HG03378 (cell line): Measurements from ENCODE around the gene ZNF143.
A peak's percentile ranks its signal among the peaks of the same experiment; 100 is the strongest.
"Not testable (repeated sequence)": the region's sequence is repeated elsewhere in the genome, so short reads cannot be mapped to it uniquely, and the experiment has no call there.

Experiments used
- ATAC-seq: cut with Tn5 transposase; IDR thresholded peaks from one replicate; pipeline ENCODE4 v1.9.1; 2021; ENCODE audit warnings: mild to moderate bottlenecking, moderate library complexity; ENCODE audit not compliant: unreplicated experiment

The ZNF143 gene

GRCh38 chr11:9460322-9461062 lies at the start of gene ZNF143:
Gene ZNF143, plus strand, starts transcription at chr11:9461012. Its CDS starts 10,297 bp downstream, at chr11:9471309.
- ATAC-seq = peak; percentile 89

- ATAC-seq = no peak
These were observed 32.1 kb upstream of the ZNF143 start for GRCh38 chr11:9428706-9429105.

GRCh38 chr11:9438611-9439010 lies 22.2 kb upstream of the ZNF143 start:
- no peak for ATAC-seq

- ATAC-seq = no peak
These were observed 14.6 kb upstream of the ZNF143 start for GRCh38 chr11:9446230-9446629.

GRCh38 chr11:9448576-9449352 lies 12.0 kb upstream of the ZNF143 start:
- no peak for ATAC-seq

- not testable (repeated sequence) for ATAC-seq
These were observed 8.8 kb upstream of the ZNF143 start for GRCh38 chr11:9452023-9452422.

- ATAC-seq = no peak
These were observed 5.1 kb upstream of the ZNF143 start for GRCh38 chr11:9455722-9456121.

- ATAC-seq = no peak
These were observed 1.0 kb upstream of the ZNF143 start for GRCh38 chr11:9459667-9460321.

DNA sequence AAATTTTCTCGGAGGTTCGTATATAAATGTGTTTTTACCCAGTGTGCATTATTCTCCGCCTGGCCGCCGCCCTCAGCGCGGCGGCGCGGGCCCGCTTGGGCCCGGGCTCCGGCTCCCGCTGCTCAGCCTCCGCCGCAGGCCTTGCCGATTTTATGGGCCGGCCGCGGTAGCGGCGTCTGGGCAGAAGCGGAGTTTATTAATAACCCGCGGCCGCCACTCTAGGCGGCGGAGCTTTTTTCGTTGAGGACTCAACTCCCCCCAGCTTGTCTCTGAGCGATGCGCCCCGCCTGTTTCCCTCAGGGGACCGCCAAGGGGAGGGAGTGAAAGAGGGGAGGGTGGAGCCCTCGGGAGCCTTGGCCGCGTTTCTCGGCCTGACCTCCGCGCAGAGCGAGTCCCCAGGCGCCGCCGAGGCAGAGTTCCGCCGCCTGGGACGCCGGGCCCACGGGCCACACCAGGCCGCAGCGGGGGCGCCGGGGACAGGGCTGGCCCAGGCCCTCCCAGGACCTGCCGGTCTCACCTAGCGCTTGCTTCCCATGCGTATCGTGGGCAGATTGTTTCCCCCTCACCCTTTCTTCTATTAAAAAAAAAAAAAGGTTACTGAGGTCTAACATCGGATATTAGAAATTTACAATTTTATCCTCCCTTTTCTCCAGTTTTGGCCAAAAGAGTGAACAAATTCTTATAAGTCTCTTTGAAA lies 399 bp downstream of the ZNF143 start:
- ATAC-seq = peak; percentile 30

DNA sequence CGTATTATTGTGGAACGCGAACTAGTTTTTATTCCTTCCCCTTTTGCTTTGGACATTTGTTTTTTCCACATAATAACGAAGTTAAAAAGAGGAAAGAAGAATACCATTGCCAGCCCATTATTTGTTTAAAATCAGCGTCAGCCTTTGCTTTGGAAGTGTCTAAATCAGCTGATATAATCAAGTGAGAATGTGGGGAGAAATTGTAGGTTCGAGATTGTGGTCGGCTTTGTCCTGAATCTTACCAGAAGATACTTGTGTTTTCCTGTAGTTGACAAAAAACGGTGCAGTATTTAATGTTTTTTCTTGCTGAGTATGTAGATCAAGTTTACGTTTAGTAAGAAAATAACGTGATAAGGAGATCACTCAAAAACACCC lies 935 bp downstream of the ZNF143 start:
- ATAC-seq = no peak

- ATAC-seq = no peak
These were observed 1.5 kb downstream of the ZNF143 start for GRCh38 chr11:9462172-9462799.

DNA sequence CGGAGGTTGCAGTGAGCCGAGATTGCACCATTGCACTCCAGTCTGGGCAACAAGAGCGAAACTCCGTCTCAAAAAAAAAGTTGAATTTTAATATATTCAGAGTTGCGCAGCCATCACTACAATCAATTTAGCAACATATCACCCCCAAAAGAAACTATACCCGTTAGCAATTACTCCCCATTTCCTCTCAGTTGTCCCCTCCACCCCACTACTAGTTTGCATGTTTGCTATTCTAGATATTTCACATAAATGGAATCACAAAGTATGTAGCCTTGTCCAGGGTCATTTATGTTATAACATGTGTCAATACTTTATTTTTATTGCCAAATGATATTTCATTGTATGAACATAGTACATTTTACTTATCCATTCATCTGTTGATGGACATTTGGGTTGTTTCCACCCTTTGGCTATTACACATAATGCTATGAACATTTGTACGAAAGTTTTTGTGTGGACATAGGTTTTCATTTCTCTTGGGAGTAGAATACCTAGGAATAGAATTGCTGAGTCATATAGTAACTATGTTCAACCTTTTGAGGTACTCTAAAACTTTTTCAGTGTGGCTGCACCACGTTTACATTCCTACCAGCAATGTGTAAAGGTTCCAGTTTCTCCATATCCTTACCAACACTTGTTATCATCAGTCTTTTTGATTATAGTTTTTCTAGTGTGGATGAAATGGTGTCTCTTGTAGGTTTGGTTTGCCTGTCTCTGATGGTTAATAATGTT lies 2.2 kb downstream of the ZNF143 start:
- ATAC-seq = no peak

GRCh38 chr11:9470765-9471164 lies 10.0 kb downstream of the ZNF143 start:
- ATAC-seq = no peak

GRCh38 chr11:9473408-9473807 lies 12.6 kb downstream of the ZNF143 start:
- ATAC-seq = no peak

- no peak for ATAC-seq
These were observed 19.1 kb downstream of the ZNF143 start for GRCh38 chr11:9479899-9480298.

DNA sequence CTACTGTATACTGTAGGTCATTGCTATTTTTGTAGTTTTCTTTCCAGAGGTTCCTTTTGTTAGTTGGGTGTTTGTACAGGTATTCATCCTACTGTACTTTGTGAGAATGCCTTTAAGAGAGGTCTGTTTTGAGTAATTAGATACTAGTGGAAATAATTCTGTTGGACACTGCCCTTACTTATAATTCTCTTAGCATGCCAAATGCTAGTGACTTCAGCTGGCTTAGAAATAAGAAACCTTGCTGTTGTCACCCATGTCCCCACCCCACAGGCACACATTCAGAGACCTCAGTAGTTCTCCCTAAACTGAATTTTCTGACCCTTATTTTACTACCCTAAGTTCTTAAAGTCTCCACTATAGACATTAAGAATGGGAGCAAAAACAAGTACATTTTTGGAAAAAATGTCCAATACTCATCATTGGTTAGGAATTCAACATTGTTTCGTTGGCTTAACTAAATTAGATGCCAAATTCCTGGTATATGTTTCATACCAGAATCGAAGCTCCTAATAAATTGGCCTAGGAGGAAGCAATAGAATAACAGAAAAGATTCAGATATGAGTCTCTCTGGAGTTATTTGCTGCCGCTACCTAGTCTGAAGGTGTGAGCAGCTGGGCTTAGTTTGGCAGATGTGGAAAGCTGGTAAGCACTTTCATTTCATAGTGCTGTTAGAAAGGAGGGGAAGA lies 28.4 kb downstream of the ZNF143 start:
- no peak for ATAC-seq

- no peak for ATAC-seq
These were observed 29.6 kb downstream of the ZNF143 start for GRCh38 chr11:9490376-9490775.

GRCh38 chr11:9493492-9493891 lies 32.7 kb downstream of the ZNF143 start:
- no peak for ATAC-seq

DNA sequence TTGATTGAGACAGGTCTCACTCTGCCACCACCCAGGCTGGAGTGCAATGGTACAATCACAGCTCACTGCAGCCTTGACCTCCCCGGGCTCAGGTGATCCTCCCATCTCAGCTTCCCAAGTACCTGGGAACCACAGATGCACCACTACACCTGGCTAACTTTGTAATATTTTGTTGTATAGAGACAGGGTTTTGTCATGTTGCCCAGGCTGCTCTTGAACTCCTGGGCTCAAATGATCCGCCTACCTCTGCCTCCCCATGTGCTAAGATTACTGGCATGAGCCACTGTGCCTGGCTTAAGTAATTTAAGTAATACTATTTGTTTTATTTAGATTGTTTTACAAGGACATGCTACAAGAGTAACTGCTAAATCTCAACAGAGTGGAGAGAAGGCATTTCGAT lies 33.5 kb downstream of the ZNF143 start:
- ATAC-seq = no peak
